Fibroblast of the aortic adventitia (primary cell): ENCODE measurements around the gene ATP10A. TPM values are rescaled to one million over a fixed set of nuclear protein-coding genes. Genes with fewer than 3 reads are reported as not detected.

Source experiments
- DNase-seq: peaks from one replicate; pipeline ENCODE4 v3.0.0-alpha.2; 2010; ENCODE audit warnings: low read depth
- H3K4me3 ChIP-seq: 2 replicates; pipeline ENCODE4 v1.5.1; 2011; ENCODE audit warnings: low read depth, mild to moderate bottlenecking, control low read depth, low read length, moderate library complexity
- total RNA-seq: library from RNA; depleted of rRNA; stranded (reverse); fragments of >200 nt; gene quantifications from 2 replicates; pipeline ENCODE4 v1.2.3, GENCODE V29; 2012; ENCODE audit warnings: low replicate concordance
- TF ChIP-seq, protein P1 (sequence below): IDR thresholded peaks from 2 replicates; pipeline ENCODE4 v1.5.1; 2011; ENCODE audit warnings: mild to moderate bottlenecking, low read length, control low read depth, inconsistent platforms; ENCODE audit not compliant: insufficient read depth

ATP10A gene
- total RNA-seq, 1 donor = 4.4 TPM

DNA sequence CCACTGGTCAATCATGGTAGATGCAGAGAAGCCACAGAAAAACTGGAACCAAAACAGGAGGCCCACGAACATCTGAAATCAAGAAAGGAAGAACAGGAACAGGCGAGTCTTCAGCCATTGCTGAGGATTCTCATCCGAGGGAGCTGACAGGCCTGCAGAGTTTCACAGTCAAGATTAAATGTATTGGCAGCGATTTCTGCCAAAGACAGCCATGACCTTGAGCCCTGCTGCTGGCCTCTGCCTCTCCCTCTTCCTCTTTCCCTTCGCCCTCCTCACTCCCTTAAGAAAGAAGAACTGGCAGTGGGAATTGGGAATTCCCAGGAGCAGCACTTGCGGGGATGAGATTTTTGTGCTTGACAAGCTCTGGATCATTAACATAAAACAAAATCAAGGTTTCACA is 179.7 kb downstream of the ATP10A start:
- no peak overlapping the region for H3K4me3 ChIP-seq

DNA sequence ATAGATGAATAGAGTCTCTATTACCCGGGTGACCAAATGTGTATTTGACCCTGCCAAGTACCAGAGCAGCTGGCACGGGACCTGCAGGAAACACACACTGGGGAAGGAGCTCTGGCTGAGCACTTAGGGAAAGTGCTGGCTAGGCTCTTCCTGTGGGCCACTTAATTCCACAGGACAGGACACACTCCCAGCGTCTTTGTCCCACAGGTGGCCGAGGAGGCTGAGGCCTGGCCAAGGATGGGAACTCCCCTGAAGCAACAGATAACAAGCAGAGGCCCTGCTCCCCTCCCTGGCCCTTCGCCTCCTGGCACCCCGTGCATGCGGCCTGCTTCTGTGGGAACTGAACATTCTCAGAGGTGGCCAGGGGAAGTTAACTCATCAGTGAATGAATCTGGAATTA is 180.8 kb downstream of the ATP10A start:
- no peak for DNase-seq
- TF ChIP-seq, protein P1, sequence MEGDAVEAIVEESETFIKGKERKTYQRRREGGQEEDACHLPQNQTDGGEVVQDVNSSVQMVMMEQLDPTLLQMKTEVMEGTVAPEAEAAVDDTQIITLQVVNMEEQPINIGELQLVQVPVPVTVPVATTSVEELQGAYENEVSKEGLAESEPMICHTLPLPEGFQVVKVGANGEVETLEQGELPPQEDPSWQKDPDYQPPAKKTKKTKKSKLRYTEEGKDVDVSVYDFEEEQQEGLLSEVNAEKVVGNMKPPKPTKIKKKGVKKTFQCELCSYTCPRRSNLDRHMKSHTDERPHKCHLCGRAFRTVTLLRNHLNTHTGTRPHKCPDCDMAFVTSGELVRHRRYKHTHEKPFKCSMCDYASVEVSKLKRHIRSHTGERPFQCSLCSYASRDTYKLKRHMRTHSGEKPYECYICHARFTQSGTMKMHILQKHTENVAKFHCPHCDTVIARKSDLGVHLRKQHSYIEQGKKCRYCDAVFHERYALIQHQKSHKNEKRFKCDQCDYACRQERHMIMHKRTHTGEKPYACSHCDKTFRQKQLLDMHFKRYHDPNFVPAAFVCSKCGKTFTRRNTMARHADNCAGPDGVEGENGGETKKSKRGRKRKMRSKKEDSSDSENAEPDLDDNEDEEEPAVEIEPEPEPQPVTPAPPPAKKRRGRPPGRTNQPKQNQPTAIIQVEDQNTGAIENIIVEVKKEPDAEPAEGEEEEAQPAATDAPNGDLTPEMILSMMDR = no peak

More for the DNA sequence above, 179.7 kb downstream of the ATP10A start:
- TF ChIP-seq, protein P1 = no peak
- DNase-seq = no peak

DNA sequence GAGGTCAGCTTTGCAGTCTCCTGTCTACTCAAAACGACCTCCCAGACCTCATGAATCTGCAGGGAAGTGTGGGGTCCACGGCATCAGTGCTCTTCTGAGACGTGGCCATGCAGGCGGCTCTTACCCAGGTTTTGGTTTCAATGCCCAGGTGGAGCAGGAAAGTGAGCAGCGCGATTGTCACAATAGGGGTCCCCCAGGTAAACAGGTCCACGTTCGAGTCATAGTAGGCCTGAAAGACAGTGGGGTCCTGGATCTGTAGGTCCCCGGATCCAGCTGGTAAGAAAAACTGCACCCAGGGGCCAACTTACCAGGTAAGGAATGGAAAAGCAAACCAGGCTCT is 182.5 kb downstream of the ATP10A start:
- H3K4me3 ChIP-seq = no peak overlapping the region
- DNase-seq = no peak
- TF ChIP-seq, protein P1 = no peak

More for the DNA sequence above, 180.8 kb downstream of the ATP10A start:
- H3K4me3 ChIP-seq = no peak overlapping the region

DNA sequence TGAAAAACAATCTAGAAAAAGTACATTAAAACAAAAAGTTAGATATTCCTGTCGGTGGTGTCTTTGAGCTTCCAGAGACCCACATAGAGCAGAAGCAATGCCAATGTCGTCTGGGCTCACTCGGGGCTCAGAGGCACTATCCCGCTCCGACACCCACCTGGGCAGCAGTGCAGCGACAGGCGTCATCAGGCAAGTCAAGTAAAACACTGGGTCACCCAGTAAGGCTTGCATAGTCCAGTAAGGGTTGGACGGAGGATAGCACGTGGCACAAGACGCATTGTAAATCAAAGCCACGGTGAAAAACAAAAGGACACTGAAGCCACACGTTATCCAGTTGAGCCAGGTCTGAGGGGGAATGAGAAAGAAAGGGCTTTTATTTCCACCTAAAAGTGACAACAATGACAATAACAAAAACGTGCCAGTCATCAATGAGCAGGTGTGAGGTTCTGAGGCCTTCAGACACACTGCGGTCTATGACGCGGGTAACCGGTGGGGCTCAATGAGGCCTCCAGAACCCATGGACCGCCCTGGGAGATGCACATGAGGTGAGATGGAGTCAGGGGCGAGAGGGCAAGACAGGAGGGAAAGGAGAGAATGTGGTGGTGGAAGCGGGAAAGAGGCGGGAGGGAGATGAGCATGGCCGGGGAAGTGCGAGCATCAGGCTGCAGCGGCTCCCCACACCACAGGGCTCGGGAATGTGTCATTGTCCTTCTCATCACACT is 183.0 kb downstream of the ATP10A start:
- DNase-seq = no peak
- no peak overlapping the region for H3K4me3 ChIP-seq
- TF ChIP-seq, protein P1 = no peak

DNA sequence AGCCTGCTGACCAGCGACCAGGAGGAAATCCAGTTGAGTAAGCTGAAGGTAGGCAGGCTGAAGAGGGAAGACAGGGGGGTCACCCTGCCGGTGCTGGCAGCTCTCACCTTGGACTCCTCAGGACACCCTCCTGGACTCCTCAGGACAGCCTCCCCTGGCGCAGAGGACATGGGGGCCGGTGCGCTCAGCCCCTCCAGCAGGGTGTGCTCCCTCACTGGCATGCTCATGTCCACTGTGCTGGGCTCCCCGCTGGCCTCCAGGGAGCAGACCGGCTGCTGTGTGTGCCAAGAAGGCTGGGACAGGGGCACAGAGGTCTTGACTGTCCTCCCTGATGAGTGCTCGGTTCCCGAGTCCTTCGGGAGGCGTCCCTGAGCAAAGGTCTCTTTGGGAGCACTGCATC is 183.6 kb downstream of the ATP10A start:
- TF ChIP-seq, protein P1 = no peak

DNA sequence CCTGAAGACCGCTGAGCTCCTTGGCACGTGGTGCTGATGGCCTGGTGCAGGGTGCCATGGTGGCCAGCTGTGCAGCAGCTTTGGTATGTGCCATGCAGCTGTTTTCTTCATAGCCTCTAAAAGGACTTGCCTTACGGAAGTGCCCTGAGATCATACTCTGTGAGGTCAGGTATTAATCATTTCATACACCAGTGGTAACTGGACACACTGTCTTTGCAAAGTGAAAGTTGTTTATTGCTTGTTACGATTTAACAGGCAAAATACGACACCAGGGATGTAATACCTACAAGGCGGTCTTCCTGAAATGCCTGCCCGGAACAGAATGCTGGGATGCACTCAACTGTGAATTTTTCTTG is 184.6 kb downstream of the ATP10A start:
- TF ChIP-seq, protein P1 = no peak
- no peak overlapping the region for H3K4me3 ChIP-seq
- DNase-seq = no peak

More for the DNA sequence above, 183.6 kb downstream of the ATP10A start:
- H3K4me3 ChIP-seq = no peak overlapping the region
- no peak for DNase-seq

DNA sequence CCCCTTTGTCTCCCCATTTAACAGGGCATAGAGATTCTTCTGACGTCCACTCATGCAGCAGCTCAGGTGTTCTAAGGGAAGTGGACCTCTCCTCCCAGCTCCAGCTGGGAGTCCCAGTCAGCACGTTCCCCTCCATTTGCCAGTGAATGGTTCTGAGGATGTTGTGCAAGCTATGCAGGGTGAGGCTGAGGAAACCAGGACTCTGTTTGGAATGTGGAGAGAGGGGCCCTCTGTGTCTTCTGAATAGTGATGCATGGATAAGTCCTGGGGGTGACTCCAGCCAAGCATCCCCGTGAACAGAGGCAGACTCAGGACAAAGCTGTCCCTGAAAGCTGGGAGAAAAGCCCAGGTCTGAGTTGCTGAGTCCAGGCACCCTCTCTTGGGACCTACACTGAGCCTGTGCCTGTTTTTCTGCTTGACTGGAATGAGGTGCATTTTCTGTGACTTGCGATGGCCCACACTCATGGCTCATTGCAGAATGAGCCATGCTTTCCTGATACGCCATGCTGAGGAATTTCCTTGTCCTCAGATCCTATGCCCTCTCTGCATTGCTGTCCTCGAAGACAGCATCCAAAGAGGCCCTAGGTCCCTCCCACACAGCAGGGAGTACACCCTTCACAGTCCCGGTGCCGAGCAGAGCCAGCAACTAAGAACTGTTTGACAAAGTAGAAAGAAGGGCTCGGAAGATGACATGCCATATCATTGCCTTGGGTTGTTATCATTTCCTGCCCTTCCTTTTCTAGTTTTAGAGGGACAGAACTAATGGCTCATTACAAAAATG is 185.2 kb downstream of the ATP10A start:
- no peak for DNase-seq
- TF ChIP-seq, protein P1 = no peak
- H3K4me3 ChIP-seq = no peak overlapping the region
